ENCODE results near the gene PLCD1.

The PLCD1 gene

GRCh38 chr3:37984051-37984450, 45.4 kb downstream of the PLCD1 start:
- DNase-seq (ENCODE audit: low spot score), result no peak

GRCh38 chr3:37982331-37982730, 47.1 kb downstream of the PLCD1 start:
- H3K27ac ChIP-seq, result no peak overlapping the region
- no peak for TF ChIP-seq CTCF (IDR thresholded peaks at IDR 0.05)

More at GRCh38 chr3:37984051-37984450, 45.4 kb downstream of the PLCD1 start:
- Histone ChIP-seq H3K27ac (no peak overlapping the region), H3K4me3 (no peak overlapping the region)
- no peak for TF ChIP-seq CTCF (IDR thresholded peaks at IDR 0.05)

GRCh38 chr3:37981348-37981664, 48.1 kb downstream of the PLCD1 start:
- TF ChIP-seq CTCF (IDR thresholded peaks at IDR 0.05), result no peak
- Histone ChIP-seq H3K4me3 (no peak overlapping the region), H3K27ac (no peak overlapping the region)
- no peak for DNase-seq (ENCODE audit: low spot score)

More at GRCh38 chr3:37982331-37982730, 47.1 kb downstream of the PLCD1 start:
- no peak for DNase-seq (ENCODE audit: low spot score)
- H3K4me3 ChIP-seq, result no peak overlapping the region

GRCh38 chr3:37980462-37981347, 48.7 kb downstream of the PLCD1 start:
- no peak for TF ChIP-seq CTCF (IDR thresholded peaks at IDR 0.05)
- Histone ChIP-seq H3K27ac (no peak overlapping the region), H3K4me3 (no peak overlapping the region)
- DNase-seq (ENCODE audit: low spot score), result no peak

GRCh38 chr3:37979541-37980461, 49.6 kb downstream of the PLCD1 start:
- H3K27ac ChIP-seq, result no peak overlapping the region
- no peak overlapping the region for H3K4me3 ChIP-seq
- TF ChIP-seq CTCF (IDR thresholded peaks at IDR 0.05), result no peak
- DNase-seq (ENCODE audit: low spot score), result no peak

GRCh38 chr3:37974121-37975083, 55.0 kb downstream of the PLCD1 start:
- no peak overlapping the region for H3K4me3 ChIP-seq
- TF ChIP-seq CTCF (IDR thresholded peaks at IDR 0.05), result peak; percentile 30
- DNase-seq (ENCODE audit: low spot score), result no peak
- H3K27ac ChIP-seq, result no peak overlapping the region
